ENCODE data around the gene CTAGE1.

DNA sequence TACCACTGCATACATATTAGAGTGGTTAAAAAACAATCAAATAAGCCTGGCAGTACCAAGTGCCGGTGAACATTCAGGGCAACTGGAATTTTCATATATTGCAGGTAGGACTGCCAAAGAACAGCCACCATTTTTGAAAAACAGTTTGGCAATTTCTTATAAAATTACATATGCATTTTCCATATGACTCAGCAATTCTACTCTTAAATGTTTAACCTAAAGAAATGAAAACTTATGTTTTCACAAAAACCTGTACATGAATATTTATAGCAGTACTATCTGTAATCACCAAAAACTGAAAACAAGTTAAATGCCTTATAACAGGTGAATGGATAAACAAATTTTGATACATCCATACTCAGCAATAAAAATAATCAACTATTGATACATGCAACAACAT, 39.9 kb downstream of the CTAGE1 start:
- TF ChIP-seq, protein P1, sequence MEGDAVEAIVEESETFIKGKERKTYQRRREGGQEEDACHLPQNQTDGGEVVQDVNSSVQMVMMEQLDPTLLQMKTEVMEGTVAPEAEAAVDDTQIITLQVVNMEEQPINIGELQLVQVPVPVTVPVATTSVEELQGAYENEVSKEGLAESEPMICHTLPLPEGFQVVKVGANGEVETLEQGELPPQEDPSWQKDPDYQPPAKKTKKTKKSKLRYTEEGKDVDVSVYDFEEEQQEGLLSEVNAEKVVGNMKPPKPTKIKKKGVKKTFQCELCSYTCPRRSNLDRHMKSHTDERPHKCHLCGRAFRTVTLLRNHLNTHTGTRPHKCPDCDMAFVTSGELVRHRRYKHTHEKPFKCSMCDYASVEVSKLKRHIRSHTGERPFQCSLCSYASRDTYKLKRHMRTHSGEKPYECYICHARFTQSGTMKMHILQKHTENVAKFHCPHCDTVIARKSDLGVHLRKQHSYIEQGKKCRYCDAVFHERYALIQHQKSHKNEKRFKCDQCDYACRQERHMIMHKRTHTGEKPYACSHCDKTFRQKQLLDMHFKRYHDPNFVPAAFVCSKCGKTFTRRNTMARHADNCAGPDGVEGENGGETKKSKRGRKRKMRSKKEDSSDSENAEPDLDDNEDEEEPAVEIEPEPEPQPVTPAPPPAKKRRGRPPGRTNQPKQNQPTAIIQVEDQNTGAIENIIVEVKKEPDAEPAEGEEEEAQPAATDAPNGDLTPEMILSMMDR (conservative IDR thresholded peaks at IDR 0.05; ENCODE audit: low read depth, low read length) = no peak
- no peak for TF ChIP-seq EZH2 (IDR thresholded peaks at IDR 0.05; ENCODE audit: low read length, unreplicated experiment)

Data from PC-3 (cell line).